DOHH2 (cell line): ENCODE data around the gene RPP40.

Experiments used
- H3F3A ChIP-seq: fragments of 200-600 bp; sonication (generic), shearing (Covaris generic); 2 replicates; pipeline ENCODE4 v1.6.0; 2016; ENCODE audit warnings: antibody characterized with exemption, mild to moderate bottlenecking; ENCODE audit not compliant: control insufficient read depth, insufficient read depth
- H3K27ac ChIP-seq: fragments of 200-600 bp; sonication (generic); 2 replicates; pipeline ENCODE4 v1.5.1; 2014; ENCODE audit warnings: low read depth, mild to moderate bottlenecking, low read length, moderate library complexity
- H3K27me3 ChIP-seq: fragments of 200-600 bp; sonication (generic); 2 replicates; pipeline ENCODE4 v1.6.1; 2014; ENCODE audit warnings: mild to moderate bottlenecking, low read length, mixed read lengths; ENCODE audit not compliant: control insufficient read depth
- H3K36me3 ChIP-seq: fragments of 200-600 bp; sonication (generic); 2 replicates; pipeline ENCODE4 v1.6.1; 2014; ENCODE audit warnings: mild to moderate bottlenecking, low read length, moderate library complexity, mixed read lengths; ENCODE audit not compliant: control insufficient read depth
- H3K4me1 ChIP-seq: fragments of 200-600 bp; sonication (generic); 2 replicates; pipeline ENCODE4 v1.6.1; 2014; ENCODE audit warnings: mild to moderate bottlenecking, low read length, mixed read lengths; ENCODE audit not compliant: control insufficient read depth
- H3K4me2 ChIP-seq: fragments of 200-600 bp; sonication (generic); 2 replicates; pipeline ENCODE4 v1.6.0; 2014; ENCODE audit warnings: mild to moderate bottlenecking, low read length, moderate library complexity
- H3K4me3 ChIP-seq: fragments of 200-600 bp; sonication (generic); 2 replicates; pipeline ENCODE4 v1.5.1; 2014; ENCODE audit warnings: mild to moderate bottlenecking, low read length, mixed read lengths
- H3K79me2 ChIP-seq: fragments of 200-600 bp; sonication (generic); 2 replicates; pipeline ENCODE4 v1.6.1; 2014; ENCODE audit warnings: mild to moderate bottlenecking, low read length, mixed read lengths; ENCODE audit not compliant: control insufficient read depth
- H3K9me2 ChIP-seq: fragments of 200-600 bp; sonication (generic); replicated peaks from 2 replicates; pipeline ENCODE4 v1.6.1; 2014; ENCODE audit warnings: mild to moderate bottlenecking, low read length, mixed read lengths; ENCODE audit not compliant: control insufficient read depth
- H3K9me3 ChIP-seq: fragments of 200-600 bp; sonication (generic); 2 replicates; pipeline ENCODE4 v1.6.1; 2014; ENCODE audit warnings: antibody characterized with exemption, low read length, mixed read lengths; ENCODE audit not compliant: control insufficient read depth, insufficient read depth
- H4K20me1 ChIP-seq: fragments of 200-600 bp; sonication (generic); 2 replicates; pipeline ENCODE4 v1.6.0; 2014; ENCODE audit warnings: low read depth, mild to moderate bottlenecking, antibody characterized with exemption, low read length, moderate library complexity; ENCODE audit not compliant: control insufficient read depth, insufficient read depth
- CTCF ChIP-seq: fragments of 200-600 bp; sonication (generic); IDR thresholded peaks from one replicate; pipeline ENCODE4 v1.5.1; 2014; ENCODE audit warnings: antibody characterized with exemption, mild to moderate bottlenecking, low read depth, low read length; ENCODE audit not compliant: poor library complexity, severe bottlenecking
- EZH2phosphoT487 ChIP-seq: fragments of 200-600 bp; sonication (generic); IDR thresholded peaks from 2 replicates; pipeline ENCODE4 v1.6.1; 2017; ENCODE audit warnings: borderline replicate concordance, mild to moderate bottlenecking, antibody characterized with exemption, low read length, moderate library complexity, mixed read lengths

The RPP40 gene

GRCh38 chr6:4979426-4979825 is 24.4 kb downstream of the RPP40 start:
- Histone ChIP-seq H3K36me3 (no peaks in the 10 kb centered on the region), H3K27me3 (no peaks in the 10 kb centered on the region), H4K20me1 (no peaks in the 10 kb centered on the region), H3K27ac (no peak overlapping the region), H3K9me3 (peaks cover 5% of the 10 kb centered on the region; the same call in 1 of the 2 replicates), H3K4me2 (no peak overlapping the region), H3K9me2 (no peaks in the 10 kb centered on the region), H3K4me3 (no peak overlapping the region), H3K4me1 (no peaks in the 10 kb centered on the region), H3K79me2 (no peaks in the 10 kb centered on the region), H3F3A (no peaks in the 10 kb centered on the region)
- TF ChIP-seq EZH2phosphoT487: no peak
- no peak for TF ChIP-seq CTCF

GRCh38 chr6:4977468-4977867 is 26.4 kb downstream of the RPP40 start:
- H4K20me1 ChIP-seq: no peaks in the 10 kb centered on the region
- H3F3A ChIP-seq: no peaks in the 10 kb centered on the region
- no peaks in the 10 kb centered on the region for H3K36me3 ChIP-seq
- H3K9me2 ChIP-seq: no peaks in the 10 kb centered on the region
- no peaks in the 10 kb centered on the region for H3K27me3 ChIP-seq
- no peaks in the 10 kb centered on the region for H3K79me2 ChIP-seq
- TF ChIP-seq EZH2phosphoT487 (no peak), CTCF (no peak)
- no peak overlapping the region for H3K4me3 ChIP-seq
- peaks cover 5% of the 10 kb centered on the region; the same call in 1 of the 2 replicates for H3K9me3 ChIP-seq
- H3K4me1 ChIP-seq: no peaks in the 10 kb centered on the region
- H3K4me2 ChIP-seq: no peak overlapping the region
- H3K27ac ChIP-seq: no peak overlapping the region

GRCh38 chr6:4975506-4975905 is 28.3 kb downstream of the RPP40 start:
- no peak overlapping the region for H3K4me3 ChIP-seq
- no peaks in the 10 kb centered on the region for H3K9me2 ChIP-seq
- no peaks in the 10 kb centered on the region for H3K36me3 ChIP-seq
- H4K20me1 ChIP-seq: no peaks in the 10 kb centered on the region
- TF ChIP-seq EZH2phosphoT487 (no peak), CTCF (no peak)
- H3K27me3 ChIP-seq: no peaks in the 10 kb centered on the region
- peaks cover 5% of the 10 kb centered on the region; the same call in 1 of the 2 replicates for H3K9me3 ChIP-seq
- H3K4me2 ChIP-seq: no peak overlapping the region
- no peaks in the 10 kb centered on the region for H3F3A ChIP-seq
- H3K79me2 ChIP-seq: no peaks in the 10 kb centered on the region
- no peaks in the 10 kb centered on the region for H3K4me1 ChIP-seq
- H3K27ac ChIP-seq: no peak overlapping the region

GRCh38 chr6:4974962-4975361 is 28.9 kb downstream of the RPP40 start:
- no peak overlapping the region for H3K27ac ChIP-seq
- H3K4me3 ChIP-seq: no peak overlapping the region
- no peaks in the 10 kb centered on the region for H3K9me2 ChIP-seq
- TF ChIP-seq EZH2phosphoT487: no peak
- no peak for TF ChIP-seq CTCF
- no peaks in the 10 kb centered on the region for H3K79me2 ChIP-seq
- H3K9me3 ChIP-seq: peaks cover 5% of the 10 kb centered on the region; the same call in 1 of the 2 replicates
- no peaks in the 10 kb centered on the region for H3K4me1 ChIP-seq
- H3F3A ChIP-seq: no peaks in the 10 kb centered on the region
- no peaks in the 10 kb centered on the region for H4K20me1 ChIP-seq
- H3K27me3 ChIP-seq: no peaks in the 10 kb centered on the region
- H3K36me3 ChIP-seq: no peaks in the 10 kb centered on the region
- no peak overlapping the region for H3K4me2 ChIP-seq
